ENCODE data around the gene RNF123. TPM values are rescaled to one million over a fixed set of nuclear protein-coding genes. Genes with fewer than 3 reads are reported as not detected.

Gene RNF123
- total RNA-seq, 4 donors from 2014 or later = 12.8 to 28.4 (median 26.5) TPM

DNA sequence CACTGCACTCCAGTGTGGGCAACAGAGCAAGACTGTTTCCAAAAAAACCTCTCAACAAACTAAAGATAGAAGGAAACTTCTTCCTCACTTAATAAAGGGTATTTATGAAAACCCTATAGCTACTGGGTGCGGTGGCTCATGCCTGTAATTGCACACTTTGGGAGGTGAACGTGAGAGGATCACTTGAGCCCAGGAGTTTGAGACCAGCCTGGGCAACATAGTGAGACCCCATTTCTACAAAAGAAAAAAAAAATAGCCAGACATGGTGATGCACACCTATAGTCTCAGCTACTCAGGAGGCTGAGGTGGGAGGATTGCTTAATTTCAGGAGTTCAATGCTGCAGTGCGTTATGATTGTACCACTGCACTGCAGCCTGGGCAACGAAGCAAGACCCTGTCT lies 74.6 kb downstream of the RNF123 start:
- WGBS, 2 donors = 95 to 99% methylated on average over 4 of the region's 4 CpGs
- TF ChIP-seq, protein P1, sequence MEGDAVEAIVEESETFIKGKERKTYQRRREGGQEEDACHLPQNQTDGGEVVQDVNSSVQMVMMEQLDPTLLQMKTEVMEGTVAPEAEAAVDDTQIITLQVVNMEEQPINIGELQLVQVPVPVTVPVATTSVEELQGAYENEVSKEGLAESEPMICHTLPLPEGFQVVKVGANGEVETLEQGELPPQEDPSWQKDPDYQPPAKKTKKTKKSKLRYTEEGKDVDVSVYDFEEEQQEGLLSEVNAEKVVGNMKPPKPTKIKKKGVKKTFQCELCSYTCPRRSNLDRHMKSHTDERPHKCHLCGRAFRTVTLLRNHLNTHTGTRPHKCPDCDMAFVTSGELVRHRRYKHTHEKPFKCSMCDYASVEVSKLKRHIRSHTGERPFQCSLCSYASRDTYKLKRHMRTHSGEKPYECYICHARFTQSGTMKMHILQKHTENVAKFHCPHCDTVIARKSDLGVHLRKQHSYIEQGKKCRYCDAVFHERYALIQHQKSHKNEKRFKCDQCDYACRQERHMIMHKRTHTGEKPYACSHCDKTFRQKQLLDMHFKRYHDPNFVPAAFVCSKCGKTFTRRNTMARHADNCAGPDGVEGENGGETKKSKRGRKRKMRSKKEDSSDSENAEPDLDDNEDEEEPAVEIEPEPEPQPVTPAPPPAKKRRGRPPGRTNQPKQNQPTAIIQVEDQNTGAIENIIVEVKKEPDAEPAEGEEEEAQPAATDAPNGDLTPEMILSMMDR (IDR thresholded peaks at IDR 0.05) = no peak
- no peak for TF ChIP-seq POLR2A (IDR thresholded peaks at IDR 0.05)

DNA sequence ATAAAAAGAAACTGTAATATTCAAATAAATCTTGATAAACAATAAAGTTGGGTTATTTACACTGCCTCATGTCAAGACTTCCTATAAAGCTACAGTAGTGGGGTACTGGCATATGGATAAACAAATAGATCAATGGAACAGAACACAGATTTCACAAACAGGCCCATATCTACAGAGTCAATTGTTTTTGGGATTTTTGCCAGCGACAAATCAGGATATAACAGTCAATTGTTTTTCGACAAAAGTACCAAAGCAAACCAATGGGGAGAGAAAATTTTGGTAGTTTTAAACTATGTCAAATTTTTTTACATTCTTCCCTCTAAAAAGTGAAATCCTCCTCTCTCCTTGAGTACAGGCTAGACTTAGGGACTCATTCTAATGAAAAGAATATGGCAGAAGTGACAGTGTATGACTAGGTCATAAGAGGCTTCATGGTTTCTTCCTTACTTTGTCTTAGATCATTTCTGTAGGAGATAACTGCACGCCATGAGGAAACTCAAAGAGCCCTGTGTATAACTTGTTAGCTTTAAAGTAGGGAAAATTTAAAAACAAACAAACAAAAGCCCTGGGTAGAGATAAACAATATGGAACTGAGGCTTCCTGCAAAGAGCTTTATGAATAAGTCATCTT lies 80.0 kb downstream of the RNF123 start:
- H3K4me3 ChIP-seq (ENCODE audit: low read depth, poor library complexity, severe bottlenecking) = no peak overlapping the region
- 92 to 95% methylated on average over 3 of the region's 3 CpGs for WGBS, 2 donors
- intact Hi-C loops (cut with DNase I; ENCODE audit: low total_unique reads) = no loop called here
- DNase-seq (ENCODE audit: low spot score in 2 of 2) = no peak
- no peak for TF ChIP-seq POLR2A (IDR thresholded peaks at IDR 0.05)
- TF ChIP-seq, protein P1 (IDR thresholded peaks at IDR 0.05) = no peak

More for the DNA sequence above, 74.6 kb downstream of the RNF123 start:
- peak in 1 of 2 donors; percentile 17 for DNase-seq (ENCODE audit: low spot score in 2 of 2)
- intact Hi-C loops (cut with DNase I; ENCODE audit: low total_unique reads) = no loop called here
- no peak overlapping the region for H3K4me3 ChIP-seq (ENCODE audit: low read depth, poor library complexity, severe bottlenecking)

DNA sequence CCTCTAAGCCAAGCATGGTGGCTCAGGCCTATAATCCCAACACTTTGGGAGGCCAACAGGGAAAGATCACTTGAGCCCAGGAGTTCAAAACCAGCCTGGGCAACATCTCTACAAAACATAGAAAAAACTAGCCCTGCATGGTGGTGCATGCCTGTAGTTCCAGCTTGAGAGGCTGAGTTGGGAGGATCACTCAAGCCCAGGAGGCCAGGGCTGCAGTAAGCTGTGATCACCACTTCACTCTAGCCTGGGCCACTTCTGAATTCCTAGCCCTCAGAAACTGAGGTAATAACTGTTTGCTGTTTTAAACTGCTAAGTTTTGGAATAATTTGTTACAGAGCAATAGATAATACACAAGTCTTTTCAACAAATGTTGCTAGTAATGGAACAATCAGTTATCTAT lies 80.6 kb downstream of the RNF123 start:
- no peak for TF ChIP-seq POLR2A (IDR thresholded peaks at IDR 0.05)
- TF ChIP-seq, protein P1 (IDR thresholded peaks at IDR 0.05) = no peak
- intact Hi-C loops (cut with DNase I; ENCODE audit: low total_unique reads) = no loop called here
- DNase-seq (ENCODE audit: low spot score in 2 of 2) = peak in 1 of 2 donors; percentile 31
- no peak overlapping the region for H3K4me3 ChIP-seq (ENCODE audit: low read depth, poor library complexity, severe bottlenecking)

Other genes with a start within 250 kb of the RNF123 start
- gene DAG1, start 219.3 kb upstream of the RNF123 start, total RNA-seq = 10 to 100 TPM; 43.0 to 88.0 (median 65.5) TPM
- under 1 TPM; 0.04 to 0.36 (median 0.14) TPM for gene BSN, start 135.1 kb upstream of the RNF123 start, total RNA-seq
- gene APEH, start 15.2 kb upstream of the RNF123 start, total RNA-seq = 10 to 100 TPM; 73.8 to 92.4 (median 83.1) TPM
- 10 to 100 TPM; 12.9 to 24.7 (median 17.4) TPM for gene MST1, start 83 bp upstream of the RNF123 start, total RNA-seq
- gene AMIGO3, start 30.1 kb downstream of the RNF123 start, total RNA-seq = 1 to 10 TPM; 1.0 to 3.7 (median 3.1) TPM
- gene GMPPB, start 34.4 kb downstream of the RNF123 start, total RNA-seq = 10 to 100 TPM; 10.1 to 27.6 (median 18.2) TPM
- 10 to 100 TPM; 44.1 to 56.5 (median 51.6) TPM for gene IP6K1, start 97.0 kb downstream of the RNF123 start, total RNA-seq
- gene CDHR4, start 110.3 kb downstream of the RNF123 start, total RNA-seq = under 1 TPM in 2 of 4 donors, not detected in 2; 0.36 to 0.84 TPM
- 10 to 100 TPM; 30.4 to 56.1 (median 37.9) TPM for gene INKA1, start 113.7 kb downstream of the RNF123 start, total RNA-seq
- 10 to 100 TPM; 14.5 to 19.7 (median 18.2) TPM for gene UBA7, start 124.4 kb downstream of the RNF123 start, total RNA-seq
- 1 to 10 TPM; 1.1 to 4.8 (median 2.9) TPM for gene TRAIP, start 167.0 kb downstream of the RNF123 start, total RNA-seq
- gene CAMKV, start 180.3 kb downstream of the RNF123 start, total RNA-seq = not detected
- 10 to 100 TPM; 29.7 to 62.5 (median 48.8) TPM for gene MST1R, start 214.3 kb downstream of the RNF123 start, total RNA-seq
- gene MON1A, start 240.3 kb downstream of the RNF123 start, total RNA-seq = 10 to 100 TPM in 3 of 4 donors, 1 to 10 TPM in 1; 5.6 to 16.7 (median 11.4) TPM